OCI-M1 (cell line): ENCODE data around the gene TLCD2.
"Not testable (repeated sequence)": the region's sequence is repeated elsewhere in the genome, so short reads cannot be mapped to it uniquely, and the experiment has no call there.

ENCODE experiments used
- DNase-seq: peaks from one replicate; lab custom pipeline; 2025; lab: John Stamatoyannopoulos, UW

Gene TLCD2

GRCh38 chr17:1686086-1686485 is 24.1 kb downstream of the TLCD2 start:
- DNase-seq, result no peak

- peak; percentile 97 for DNase-seq
Observed at GRCh38 chr17:1684378-1685189, 25.6 kb downstream of the TLCD2 start, which contains the start of gene PRPF8. Gene PRPF8 (minus strand): TSS chr17:1684867. CDS start chr17:1684571, 296 bp downstream.

GRCh38 chr17:1683459-1683858 is 26.7 kb downstream of the TLCD2 start:
- DNase-seq, result no peak

GRCh38 chr17:1676401-1676800 is 33.8 kb downstream of the TLCD2 start:
- DNase-seq, result no peak

GRCh38 chr17:1673041-1673785 is 37.0 kb downstream of the TLCD2 start:
- no peak for DNase-seq

GRCh38 chr17:1663934-1664333 is 46.2 kb downstream of the TLCD2 start:
- DNase-seq, result not testable (repeated sequence)

- no peak for DNase-seq
Observed at GRCh38 chr17:1661045-1661444, 49.1 kb downstream of the TLCD2 start.

- DNase-seq, result no peak
Observed at GRCh38 chr17:1658100-1658499, 52.1 kb downstream of the TLCD2 start.

GRCh38 chr17:1653735-1654134 is 56.4 kb downstream of the TLCD2 start:
- no peak for DNase-seq

- DNase-seq, result not testable (repeated sequence)
Observed at GRCh38 chr17:1652794-1653193, 57.4 kb downstream of the TLCD2 start.
